HG03108 (cell line): Measurements from ENCODE around the gene RARS1.

Experiments used
- ATAC-seq: cut with Tn5 transposase; IDR thresholded peaks from one replicate; pipeline ENCODE4 v1.9.1; 2021; ENCODE audit warnings: moderate library complexity; ENCODE audit not compliant: unreplicated experiment

Gene RARS1

DNA sequence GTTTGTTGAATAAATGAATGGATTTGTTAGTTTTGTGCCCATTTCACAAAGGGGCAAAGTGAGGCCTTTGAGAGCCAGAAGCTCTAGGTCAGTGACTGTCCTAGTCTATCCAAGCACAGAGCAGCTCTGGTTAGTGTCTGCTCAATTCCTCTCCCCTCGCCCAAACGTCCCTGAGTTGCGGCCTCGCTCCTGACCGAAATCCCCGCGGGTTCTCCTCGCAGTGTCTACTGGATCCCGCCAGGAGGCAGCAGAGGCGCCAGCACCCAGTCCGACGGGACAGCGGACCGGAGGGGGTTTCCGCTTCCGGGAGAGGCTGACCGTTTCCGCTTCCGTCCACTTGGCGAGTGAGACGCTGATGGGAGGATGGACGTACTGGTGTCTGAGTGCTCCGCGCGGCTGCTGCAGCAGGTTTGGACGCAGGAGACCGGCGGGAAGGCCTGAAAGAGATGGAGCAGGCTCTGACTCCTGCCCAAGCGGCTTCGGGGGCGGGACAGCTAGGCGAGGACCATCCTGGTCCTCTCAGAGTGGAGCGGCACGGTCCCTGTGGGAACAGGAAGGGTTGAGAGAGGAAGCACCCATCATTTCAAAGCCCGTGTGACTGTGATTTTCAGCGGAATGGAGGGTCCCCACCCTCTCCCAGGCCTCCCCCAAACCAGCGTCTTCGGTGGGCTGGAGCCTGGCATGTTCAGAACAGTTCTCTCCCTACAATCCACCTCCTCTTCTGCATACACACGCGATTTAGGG, at the start of gene RARS1:
RARS1 (plus strand) TSS at position 336 of the 744 bp plus-strand sequence; CDS start at position 364, 28 bp downstream.
- ATAC-seq = peak; percentile 80

- ATAC-seq = no peak
Observed at GRCh38 chr5:168438349-168438748, 47.9 kb upstream of the RARS1 start.

- ATAC-seq = no peak
Observed at GRCh38 chr5:168443533-168443932, 42.7 kb upstream of the RARS1 start.

GRCh38 chr5:168443950-168444700, 42.1 kb upstream of the RARS1 start:
- ATAC-seq = no peak

DNA sequence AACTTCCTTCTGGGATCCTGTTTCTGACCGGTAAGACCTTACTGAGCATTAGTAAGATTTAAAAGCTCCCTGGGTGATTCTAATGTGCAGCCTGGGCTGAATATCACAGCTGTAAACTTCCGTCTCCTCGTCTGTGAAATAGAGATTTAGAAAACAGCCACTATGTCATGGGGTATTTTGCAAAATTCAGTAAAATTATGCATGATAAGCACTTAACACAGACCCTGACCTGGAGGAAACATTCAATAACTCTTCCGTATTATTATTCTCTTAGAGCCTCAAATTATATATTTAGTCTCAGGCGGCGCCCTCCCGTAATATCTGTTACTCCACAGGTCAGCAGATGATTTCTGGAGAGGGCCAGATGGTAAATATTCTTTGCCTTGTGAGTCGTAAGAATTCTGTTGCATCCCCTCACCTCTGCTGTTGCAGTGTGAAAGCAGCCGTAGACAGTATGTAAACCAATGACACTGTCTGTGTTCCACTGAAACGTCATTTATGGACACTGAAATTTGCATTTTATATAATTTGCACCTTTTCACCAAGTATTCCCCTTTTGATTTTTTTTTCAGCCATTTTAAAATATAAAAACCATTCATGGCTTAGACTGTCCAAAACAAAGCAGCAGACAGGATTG, 39.2 kb upstream of the RARS1 start:
- no peak for ATAC-seq

DNA sequence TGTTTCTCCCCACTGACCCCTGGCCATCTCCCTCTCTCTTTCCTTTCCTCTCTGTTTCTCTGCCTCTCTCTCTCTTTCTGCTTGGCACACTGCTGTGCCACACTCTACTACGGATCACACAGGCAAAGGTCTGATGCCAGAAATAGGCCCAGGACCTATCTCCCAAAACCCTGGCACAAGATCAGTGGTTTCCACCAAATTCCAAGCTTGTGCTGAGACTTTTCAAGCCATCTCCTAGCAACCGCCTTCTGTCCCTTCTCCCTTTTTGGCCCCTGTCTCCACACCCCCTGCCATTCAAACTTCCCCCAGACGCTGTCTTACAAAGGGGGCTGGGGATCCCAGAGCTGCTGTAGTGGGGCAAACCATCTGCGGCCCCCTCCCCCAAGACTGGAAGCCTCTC, 38.5 kb upstream of the RARS1 start:
- ATAC-seq = no peak

GRCh38 chr5:168449166-168449565, 37.1 kb upstream of the RARS1 start:
- ATAC-seq = no peak

DNA sequence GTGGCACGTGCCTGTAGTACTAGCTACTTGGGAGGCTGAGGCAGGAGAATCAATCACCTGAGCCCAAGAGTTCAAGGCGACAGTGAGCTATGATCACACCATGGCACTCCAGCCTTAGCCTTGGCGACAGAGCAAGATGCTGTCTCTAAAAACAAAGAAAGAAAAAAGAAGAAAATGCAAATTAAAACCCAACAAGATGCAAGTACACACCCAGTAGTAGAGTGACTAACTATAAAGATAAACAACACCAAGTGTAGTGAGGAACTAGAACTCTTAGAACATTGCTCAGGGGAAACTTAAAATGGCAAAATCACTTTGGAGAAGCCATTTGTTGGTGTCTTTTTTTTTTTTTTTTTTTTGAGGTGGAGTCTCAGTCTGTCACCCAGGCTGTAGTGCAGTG, 34.7 kb upstream of the RARS1 start:
- no peak for ATAC-seq

DNA sequence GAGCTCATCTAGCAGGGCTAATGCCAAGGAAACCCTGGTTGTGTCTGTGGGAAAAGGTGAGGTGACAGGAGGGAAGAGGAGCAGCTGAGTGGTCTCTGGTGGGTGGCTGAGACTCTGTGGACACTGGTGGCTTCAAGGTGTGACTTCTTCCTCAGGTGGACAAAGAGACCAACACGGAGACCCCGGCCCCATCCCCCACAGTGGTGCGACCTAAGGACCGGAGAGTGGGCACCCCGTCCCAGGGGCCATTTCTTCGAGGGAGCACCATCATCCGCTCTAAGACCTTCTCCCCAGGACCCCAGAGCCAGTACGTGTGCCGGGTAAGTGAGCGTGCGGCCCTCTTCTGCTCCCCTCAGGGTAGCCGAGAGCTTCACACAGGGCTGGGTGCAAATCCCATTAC, 31.1 kb upstream of the RARS1 start:
- ATAC-seq = no peak

GRCh38 chr5:168457542-168457941, 28.7 kb upstream of the RARS1 start:
- ATAC-seq = no peak

- ATAC-seq = no peak
Observed at GRCh38 chr5:168460606-168461005, 25.7 kb upstream of the RARS1 start.

- no peak for ATAC-seq
Observed at GRCh38 chr5:168463081-168463480, 23.2 kb upstream of the RARS1 start.

GRCh38 chr5:168464214-168464613, 22.1 kb upstream of the RARS1 start:
- peak; percentile 60 for ATAC-seq

- ATAC-seq = no peak
Observed at GRCh38 chr5:168464641-168465040, 21.6 kb upstream of the RARS1 start.

- ATAC-seq = no peak
Observed at GRCh38 chr5:168467755-168468330, 18.4 kb upstream of the RARS1 start.

DNA sequence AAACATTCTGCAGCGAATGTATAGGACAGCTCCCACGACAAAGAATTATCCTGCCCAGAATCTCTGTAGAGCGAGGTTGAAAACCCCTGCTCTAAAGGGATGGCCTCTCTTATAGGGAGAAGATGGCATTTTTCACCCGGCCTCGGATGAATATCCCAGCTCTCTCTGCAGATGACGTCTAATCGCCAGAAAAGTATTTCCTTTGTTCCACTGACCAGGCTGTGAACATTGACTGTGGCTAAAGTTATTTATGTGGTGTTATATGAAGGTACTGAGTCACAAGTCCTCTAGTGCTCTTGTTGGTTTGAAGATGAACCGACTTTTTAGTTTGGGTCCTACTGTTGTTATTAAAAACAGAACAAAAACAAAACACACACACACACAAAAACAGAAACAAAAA, 17.4 kb upstream of the RARS1 start:
- no peak for ATAC-seq

DNA sequence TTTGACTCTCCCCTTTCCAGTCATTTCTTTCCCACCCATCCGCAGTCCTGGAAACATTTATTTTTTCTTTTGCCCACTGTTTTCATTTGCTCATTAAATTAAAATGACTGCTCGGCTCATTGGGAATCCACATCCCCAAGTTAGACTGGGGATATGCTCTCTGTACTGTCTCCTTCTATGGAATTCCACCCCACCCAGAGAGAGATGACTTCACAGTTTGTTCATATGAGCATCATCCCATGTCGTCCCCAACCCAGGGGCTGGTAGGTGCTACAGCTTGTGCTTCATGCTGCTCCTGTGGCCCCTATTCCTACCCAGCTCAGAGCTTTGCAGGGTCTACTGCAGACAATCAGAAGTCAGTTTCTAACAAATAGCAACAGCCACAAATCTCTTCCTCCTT, 16.5 kb upstream of the RARS1 start:
- ATAC-seq = no peak

GRCh38 chr5:168471785-168472184, 14.5 kb upstream of the RARS1 start:
- ATAC-seq = no peak

GRCh38 chr5:168472329-168472728, 13.9 kb upstream of the RARS1 start:
- ATAC-seq = no peak

DNA sequence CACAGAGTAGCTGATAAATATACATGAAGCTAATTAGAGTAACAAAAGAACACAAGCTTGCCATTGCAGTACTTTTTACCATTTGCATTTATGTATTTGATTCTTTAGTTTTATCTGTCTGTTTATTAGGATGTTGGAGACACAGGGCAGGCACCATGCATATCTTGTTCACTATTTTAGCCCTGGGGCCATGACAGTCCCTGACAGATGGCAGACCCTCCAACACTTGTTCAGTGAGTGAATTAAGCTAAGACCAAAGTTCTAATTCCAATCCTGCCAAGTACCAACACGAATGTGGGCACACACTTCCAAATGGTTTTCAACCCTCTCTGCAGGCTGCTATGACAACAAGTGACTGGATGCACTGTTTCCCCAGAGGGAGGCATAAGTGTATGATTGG, 12.0 kb upstream of the RARS1 start:
- ATAC-seq = no peak

GRCh38 chr5:168477060-168477459, 9.2 kb upstream of the RARS1 start:
- ATAC-seq = no peak

GRCh38 chr5:168479166-168479565, 7.1 kb upstream of the RARS1 start:
- ATAC-seq = no peak
